Central memory CD4-positive, alpha-beta T cell (primary cell): ENCODE results near the gene SHCBP1L.
"Not testable (repeated sequence)": the region's sequence is repeated elsewhere in the genome, so short reads cannot be mapped to it uniquely, and the experiment has no call there.

Experiments used
- DNase-seq: peaks from one replicate; pipeline ENCODE4 v3.0.0; 2022

Gene SHCBP1L

GRCh38 chr1:182962554-182963115 lies 9.7 kb upstream of the SHCBP1L start:
- no peak for DNase-seq

DNA sequence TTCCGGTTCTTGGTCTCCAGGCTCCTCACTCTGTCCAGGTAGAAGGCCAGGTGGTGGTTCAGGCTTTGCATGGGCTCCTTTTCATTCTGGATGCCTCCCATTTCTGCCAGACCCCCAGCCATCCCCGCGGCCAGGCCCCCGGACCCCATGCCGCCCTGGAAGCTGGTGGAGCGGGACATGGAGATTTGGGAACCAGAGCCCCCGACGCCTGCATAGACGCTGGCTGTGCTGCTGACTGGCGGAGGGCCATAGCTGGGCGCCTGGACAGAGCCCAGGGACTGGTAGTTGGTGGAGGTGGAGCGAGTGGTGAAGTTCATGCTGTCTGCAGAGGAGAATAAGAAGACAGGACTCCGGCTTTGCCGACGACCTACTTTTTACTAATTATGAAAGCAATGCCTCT lies 7.1 kb upstream of the SHCBP1L start:
- DNase-seq, result no peak

- DNase-seq, result no peak
Observed at GRCh38 chr1:182957902-182958395, 5.0 kb upstream of the SHCBP1L start.

DNA sequence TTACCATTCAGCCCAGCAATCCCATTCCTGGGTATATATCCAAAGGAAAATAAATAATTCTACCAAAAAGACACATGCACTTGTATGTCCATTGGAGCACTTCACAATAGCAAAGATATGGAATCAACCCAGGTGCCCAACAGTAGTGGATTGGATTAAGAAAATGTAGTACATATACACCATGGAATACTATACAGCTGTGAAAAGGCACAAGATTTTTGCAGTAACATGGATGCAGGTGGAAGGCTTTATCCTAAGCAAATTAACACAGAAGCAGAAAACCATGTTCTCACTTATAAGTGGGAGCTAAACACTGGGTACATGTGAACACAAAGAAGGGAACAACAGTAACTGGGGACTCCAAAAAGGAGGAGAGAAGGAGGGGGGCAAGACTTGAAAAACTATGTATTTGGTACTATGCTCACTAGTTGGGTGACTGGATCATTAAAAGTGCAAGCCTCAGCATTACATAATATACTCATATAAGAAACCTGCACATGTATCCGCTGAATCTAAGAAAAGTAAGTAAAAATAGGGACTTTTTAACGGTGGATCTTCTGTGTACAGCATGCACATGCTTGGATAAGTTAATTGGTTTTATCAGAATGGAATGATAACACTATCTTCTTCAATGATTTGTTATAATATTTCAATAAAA lies 3.9 kb upstream of the SHCBP1L start:
- DNase-seq, result no peak

DNA sequence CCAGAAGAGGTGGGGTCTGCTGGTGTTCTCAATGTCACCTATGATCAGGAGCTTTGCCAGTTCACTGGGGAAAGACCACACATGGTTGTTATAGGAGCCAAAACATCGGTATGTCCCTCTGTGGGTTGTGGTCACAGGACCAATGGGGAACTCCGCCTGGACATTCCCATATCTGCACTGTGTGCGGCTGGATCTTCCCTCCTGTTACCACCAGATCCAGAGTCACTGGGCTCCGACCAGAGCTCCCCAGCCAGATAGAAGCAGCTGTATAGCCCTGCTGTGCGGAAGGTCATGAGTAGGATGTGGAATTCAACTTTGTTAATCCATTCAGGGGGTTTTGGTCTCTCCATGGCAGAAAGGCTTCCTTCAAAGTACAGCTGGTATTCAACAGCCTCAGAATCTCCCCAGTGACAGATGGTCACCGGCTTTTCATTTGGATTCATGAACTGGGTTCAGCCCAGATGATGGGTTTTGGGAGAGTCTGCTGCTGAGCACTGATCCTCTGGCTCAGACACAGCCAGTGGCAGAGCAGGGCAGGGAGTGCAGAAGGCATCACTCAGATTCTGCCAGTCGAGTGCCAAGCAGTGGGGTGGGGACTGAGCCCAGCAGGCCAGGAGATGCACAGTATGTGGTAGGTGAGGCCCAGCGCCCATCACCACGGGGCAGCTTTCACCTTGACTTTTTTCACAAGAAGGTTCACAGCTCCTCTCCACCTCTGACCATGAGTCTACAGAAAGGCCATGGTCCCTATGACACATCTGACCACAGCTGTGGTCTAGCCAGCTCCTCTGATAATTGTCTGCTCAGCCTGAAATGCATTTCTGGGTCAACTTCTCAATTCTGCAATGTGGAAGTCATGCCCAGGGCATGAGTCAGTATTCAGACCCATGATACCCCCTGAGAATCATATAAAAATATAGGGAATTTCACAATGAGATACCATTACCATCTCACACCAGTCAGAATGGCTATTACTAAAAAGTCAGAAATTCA lies 2.9 kb upstream of the SHCBP1L start:
- DNase-seq, result no peak

DNA sequence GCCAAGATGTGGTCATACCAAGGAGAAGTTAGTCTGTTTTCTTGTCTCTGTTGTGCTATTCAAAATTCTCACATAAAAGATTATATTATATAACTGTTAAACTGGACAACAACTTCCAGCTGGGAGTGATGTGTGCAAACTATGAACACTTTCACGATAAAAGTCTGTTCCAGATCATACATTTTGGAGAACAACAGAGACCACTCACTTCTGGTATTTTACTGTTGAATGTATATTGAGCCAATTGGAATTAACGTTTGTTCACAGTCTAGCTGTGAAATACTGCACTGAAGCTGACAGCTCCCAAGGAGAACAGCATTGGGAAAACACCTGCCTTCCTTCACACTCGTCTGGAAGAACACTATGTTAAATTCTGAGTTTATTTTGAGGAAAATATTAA lies 860 bp upstream of the SHCBP1L start:
- DNase-seq, result no peak

GRCh38 chr1:182943336-182943735 lies 9.6 kb downstream of the SHCBP1L start:
- not testable (repeated sequence) for DNase-seq

DNA sequence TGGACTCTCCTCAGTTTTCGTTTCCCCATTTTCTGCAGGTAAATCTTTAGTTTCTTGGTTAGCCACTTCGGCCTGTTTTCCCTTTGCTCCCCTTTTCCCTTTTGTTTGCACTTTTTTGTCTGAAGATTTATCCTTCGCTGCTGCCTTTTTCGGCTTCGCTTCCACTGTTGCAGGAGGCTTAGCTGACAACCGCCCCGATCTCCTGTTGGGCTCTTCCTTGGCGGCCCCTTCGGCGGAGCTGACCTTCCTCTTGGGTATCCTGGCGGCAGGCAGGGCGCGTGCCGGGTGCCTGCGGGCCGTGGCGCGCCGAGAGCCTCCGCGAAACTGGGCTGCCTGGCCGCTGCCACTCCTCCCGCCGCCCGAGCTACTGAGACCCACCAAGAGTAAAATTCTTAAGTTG lies 10.8 kb downstream of the SHCBP1L start:
- DNase-seq, result not testable (repeated sequence)

GRCh38 chr1:182939413-182939812 lies 13.6 kb downstream of the SHCBP1L start:
- DNase-seq, result no peak

DNA sequence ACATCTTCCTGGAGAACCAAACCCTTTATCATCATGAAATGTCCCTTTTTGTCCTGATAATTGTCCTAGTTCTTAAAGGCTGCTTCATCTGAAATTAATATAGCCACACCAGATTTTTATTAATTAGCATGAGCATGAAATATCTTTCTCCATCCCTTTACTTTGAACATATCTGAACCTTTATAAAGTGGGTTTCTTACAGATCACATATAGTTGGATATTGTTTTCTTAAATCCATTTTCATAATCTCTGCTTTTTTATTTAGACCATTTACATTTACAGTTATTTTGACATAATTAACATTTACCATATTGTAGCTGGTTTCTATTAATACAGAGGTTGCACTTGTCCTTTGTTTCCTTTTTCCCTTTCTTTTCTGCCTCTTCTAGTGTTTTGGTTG lies 17.2 kb downstream of the SHCBP1L start:
- no peak for DNase-seq

- DNase-seq, result no peak
Observed at GRCh38 chr1:182930985-182931384, 22.0 kb downstream of the SHCBP1L start.

DNA sequence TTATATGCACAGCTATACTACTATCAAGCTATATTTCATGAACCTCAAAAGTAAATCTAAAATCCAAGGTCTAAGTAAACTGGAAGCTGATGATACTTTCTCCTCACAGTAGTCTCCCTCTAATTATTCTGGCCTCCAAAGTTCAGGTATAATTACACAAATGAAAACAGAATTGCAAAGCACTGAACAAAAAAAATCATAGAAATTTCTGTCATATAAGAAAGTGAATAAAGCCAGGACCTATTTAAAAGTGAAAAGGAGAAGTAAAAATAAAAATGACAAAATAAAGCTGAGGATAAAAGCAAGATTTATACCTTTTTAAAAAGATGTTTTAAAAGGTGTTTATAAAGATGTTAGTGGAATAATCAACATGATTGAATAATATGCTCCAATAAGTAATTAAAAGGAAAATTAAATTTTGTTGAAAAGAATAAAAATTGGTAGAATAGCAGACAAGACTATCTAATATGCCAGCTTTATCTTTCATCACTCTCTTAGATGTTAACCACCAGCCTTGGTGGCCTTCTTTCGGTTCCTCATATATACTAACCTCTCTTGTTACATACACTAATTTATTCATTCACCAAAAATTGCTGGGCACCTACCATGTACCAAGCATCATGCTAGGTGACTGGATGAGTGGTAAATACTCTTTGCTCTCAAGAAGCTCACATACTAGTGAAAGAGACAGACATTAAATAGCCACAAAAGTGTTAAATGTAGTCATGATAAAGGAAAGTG lies 25.1 kb downstream of the SHCBP1L start:
- DNase-seq, result no peak

- DNase-seq, result no peak
Observed at GRCh38 chr1:182925661-182926060, 27.3 kb downstream of the SHCBP1L start.

- DNase-seq, result no peak
Observed at GRCh38 chr1:182917378-182917777, 35.6 kb downstream of the SHCBP1L start.

GRCh38 chr1:182913401-182913800 lies 39.6 kb downstream of the SHCBP1L start:
- DNase-seq, result no peak

DNA sequence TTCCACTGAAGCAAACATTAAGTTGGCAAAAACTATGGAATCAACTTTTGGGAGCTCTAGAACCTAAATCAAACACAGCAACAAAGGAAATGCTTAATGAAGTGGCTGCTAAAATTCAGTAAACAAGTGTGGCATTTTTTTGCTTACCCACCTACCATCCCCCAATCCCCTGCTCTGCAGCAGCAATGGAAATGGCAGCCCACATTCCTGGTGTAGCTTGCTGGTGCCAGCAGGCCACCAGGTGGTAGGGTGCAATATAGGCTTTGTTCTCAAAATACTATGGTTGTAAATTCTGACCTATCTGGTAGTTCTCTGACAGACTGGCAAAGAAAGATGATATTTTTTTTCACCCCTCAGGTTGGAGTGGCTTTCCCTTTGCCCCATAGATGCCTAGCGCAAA lies 42.8 kb downstream of the SHCBP1L start:
- DNase-seq, result no peak

DNA sequence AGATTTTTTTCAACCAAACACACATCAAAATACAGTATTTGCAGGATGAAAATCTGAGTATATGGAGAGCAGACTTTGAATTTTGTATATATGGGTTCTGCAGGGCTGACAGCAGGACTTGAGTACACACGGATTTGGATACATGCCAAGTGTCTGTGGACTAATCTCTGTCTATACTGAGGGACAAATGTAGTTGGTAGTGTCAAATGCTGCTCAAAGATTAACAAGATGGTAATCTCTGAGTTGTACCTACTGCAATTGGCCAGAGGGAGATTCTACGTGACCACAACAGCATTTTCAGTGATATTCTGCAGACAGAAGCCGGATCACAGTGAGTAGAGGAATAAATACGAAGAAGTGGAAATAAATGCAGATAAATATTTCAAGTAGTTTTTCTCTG lies 43.4 kb downstream of the SHCBP1L start:
- no peak for DNase-seq

DNA sequence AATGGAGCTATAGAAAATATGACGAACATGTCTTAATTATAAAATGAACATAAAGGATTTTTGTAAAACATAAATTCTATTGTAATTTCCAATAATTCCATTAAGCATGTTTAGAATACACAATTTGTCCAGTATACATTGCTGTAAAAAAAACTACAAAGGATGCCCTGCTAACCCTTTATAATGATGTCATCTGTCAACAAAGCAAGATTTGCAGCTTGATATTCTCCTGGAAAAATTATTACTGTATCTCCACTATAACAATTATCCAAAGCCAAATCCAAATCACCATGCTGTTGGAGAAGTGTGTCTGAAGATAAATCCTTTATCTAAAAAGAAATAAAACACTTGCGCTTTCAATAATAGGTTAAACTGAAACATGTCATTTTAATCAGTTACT lies 47.6 kb downstream of the SHCBP1L start:
- DNase-seq, result no peak

DNA sequence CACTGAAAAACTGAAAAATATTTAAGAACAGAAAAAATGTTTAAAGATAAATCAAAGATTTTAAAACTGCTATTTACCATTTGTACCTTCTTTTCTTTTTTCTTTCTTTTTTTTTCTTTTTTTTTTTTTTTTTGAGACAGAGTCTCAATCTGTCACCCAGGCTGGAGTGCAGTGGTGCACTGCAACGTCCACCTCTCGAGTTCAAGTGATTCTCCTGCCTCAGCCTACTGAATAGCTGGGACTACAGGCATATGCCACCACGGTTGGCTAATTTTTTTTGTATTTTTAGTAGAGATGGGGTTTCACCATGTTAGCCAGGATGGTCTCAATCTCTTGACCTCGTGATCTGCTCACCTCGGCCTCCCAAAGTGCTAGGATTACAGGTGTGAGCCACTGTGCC lies 51.0 kb downstream of the SHCBP1L start:
- DNase-seq, result not testable (repeated sequence)

DNA sequence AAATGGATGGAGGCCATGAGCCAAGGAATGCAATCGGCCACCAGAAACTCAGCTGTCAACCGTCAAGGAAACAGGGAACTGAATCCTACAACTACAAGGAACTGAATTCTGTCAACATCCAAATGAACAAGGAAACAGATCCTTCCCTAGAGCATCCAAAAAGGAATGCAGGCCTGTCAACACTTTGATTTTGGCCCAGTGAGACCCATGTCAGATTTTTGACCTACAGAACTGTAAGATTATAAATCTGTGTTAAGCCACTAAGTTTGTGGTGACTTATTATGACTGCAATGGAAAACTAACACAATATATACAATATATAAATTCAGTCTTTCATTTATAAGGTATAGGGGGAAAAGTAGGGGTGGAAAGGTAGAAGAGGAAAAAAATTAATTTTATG lies 55.3 kb downstream of the SHCBP1L start:
- no peak for DNase-seq

DNA sequence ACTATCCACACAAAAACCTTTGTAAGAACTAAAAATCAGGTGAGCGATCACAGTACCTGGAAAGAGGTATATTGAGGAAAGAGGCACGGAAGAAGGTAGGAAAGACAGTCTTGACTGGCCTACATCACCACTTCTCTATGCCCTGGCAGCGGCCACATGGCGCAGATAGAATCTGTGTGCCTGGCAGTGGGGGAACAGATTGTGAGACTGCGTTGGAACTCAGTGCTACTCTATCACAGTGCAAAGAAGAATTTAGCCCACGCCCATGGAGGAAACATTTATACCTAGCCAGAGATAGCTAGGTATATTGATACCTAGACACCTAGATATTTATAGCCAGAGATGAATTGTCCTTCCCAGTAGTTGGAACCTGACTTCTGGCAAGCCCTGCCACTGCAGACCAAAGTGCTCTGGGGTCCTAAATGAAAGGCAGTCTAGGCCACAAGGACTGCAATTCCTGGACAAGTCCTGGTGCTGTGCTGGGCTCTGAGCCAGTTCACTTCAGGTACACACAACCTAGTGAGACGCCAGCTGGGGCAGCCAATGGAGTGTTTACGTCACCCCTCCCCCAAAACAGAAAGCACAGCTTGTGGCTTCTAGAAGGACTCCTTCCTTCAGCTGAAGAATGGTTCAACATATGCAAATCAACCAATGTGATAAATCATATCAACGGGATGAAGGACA lies 61.9 kb downstream of the SHCBP1L start:
- DNase-seq, result no peak

DNA sequence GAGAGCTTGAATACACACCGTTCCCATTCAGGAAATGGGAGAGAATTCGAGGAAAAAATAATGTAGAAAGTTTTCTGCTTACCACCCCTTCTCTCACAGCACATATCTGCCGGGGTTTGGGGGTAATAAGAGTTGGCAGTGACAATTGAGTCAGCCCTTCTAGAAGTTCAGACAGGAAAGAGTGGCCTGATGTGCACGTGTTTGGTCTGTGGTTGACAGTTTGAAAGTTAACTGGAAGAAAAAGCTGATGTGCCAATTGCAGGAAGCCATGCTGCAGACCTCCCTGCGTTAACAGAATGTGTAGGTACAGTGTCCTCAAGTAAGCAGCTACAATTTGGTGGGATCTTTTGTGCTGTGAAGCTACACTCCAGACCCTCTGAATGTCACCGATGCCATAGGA lies 63.0 kb downstream of the SHCBP1L start:
- peak; percentile 3 for DNase-seq
